ENCODE measurements around the gene MUC20. TPM values are rescaled to one million over a fixed set of nuclear protein-coding genes. Genes with fewer than 3 reads are reported as not detected.

Gene MUC20
- total and polyA plus RNA-seq, 2 of the 8 experiments (the other 6 are each of a cell fraction or from before 2014, with no cell fraction given), result 0.24 to 0.26 TPM

DNA sequence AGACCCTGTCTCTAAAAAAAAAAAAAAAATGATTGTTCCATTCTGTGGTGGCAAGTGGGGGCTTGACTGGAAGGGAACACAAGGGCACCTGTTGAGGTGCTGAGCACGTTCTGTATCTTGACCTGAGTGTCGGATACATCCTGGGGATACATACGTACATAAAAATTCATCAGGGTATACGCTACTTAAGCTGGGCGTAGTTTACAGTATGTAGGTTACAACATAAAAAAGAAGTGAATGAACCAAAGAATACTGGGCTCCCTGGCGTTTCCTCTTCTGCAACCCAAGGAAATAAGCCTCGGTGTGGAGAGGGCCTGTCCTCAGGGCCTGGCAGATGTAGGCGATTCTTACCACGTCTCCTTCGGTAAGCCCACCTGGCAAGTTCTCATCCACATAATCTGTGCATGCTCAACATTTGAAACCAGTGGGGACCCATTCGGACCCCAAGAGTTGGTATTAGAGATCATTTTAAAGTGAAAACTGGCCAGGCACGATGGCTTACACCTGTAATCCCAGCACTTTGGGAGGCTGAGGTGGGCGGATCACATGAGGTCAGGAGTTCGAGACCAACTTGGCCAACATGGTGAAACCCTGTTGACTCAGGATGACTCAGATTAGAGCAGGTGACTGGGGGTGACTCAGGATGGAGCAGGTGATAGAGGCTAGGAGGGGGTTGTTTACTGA lies 5.1 kb upstream of the MUC20 start (continued):
- TF ChIP-seq NRF1 (IDR thresholded peaks at IDR 0.05; ENCODE audit: low read depth, low read length), result no peak

Data from H1 (cell line).